GM21381 (cell line): ENCODE data around the gene CDH2.

Experiments used
- ATAC-seq: cut with Tn5 transposase; IDR thresholded peaks from one replicate; pipeline ENCODE4 v1.9.1; 2021; ENCODE audit warnings: mild to moderate bottlenecking, moderate library complexity; ENCODE audit not compliant: unreplicated experiment

The CDH2 gene

DNA sequence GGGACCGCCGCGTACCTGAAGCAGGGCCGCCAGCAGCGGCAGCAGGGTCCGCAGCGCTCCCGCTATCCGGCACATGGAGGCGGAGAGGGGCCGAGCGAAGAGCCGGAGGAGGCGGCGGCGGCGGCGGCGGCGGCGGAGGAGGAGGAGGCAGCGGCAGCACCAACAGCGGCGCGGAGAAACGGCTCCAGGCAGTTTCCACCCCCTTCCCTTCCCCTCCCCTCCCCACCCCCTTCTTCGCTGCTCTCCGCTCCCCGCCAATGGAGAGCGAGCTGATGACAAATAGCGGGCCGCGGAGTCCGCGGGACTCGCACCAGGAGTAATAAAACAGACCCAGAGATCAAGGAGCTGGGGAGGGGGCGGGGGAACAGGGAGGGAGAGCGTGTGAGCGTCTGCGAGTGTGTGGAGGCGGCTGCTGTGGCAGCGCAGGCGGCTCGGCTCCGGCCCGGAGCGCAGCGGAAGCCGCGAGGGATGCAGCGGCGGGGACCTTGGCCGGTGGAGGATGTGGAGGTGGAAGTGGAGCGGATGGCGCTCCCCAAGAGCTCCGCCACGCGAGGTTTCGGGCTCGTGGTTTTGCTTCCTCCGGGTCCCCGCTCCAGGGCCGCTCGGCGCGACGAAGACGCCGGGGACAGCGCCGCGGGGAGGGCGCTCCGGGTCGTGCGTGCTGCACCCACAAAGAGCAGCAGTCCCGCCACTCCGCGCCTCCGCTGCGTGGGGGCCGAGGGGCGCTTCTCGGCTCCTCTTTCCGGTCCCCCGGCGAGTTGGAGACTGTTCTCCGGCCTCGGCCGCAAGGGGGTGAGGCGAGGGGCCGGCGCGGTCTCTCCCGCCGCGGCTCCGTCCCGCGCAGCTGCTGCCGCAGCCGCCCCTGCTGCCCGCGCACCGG is at the start of gene CDH2:
Gene CDH2 (minus strand): TSS at position 183 of the 880 bp plus-strand sequence. CDS start 108 bp downstream, at position 75.
- no peak for ATAC-seq

DNA sequence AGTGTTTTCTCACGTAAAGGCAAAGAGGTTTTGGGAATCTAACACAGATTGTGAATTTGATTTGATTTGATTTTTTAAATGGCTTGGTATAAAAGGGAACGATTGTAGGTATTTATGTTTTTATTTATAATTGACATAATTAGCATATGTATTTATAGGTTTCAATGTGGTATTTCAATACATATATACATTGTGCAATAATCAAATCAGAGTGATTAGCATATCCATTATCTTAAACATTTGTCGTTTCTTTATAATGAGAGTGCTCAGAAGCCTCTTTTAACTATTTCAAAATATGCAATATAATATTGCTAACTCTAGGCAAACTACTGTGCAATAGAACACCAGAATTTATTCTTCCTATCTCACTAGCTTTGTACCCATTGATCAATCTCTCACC is 35.1 kb upstream of the CDH2 start:
- ATAC-seq = no peak

DNA sequence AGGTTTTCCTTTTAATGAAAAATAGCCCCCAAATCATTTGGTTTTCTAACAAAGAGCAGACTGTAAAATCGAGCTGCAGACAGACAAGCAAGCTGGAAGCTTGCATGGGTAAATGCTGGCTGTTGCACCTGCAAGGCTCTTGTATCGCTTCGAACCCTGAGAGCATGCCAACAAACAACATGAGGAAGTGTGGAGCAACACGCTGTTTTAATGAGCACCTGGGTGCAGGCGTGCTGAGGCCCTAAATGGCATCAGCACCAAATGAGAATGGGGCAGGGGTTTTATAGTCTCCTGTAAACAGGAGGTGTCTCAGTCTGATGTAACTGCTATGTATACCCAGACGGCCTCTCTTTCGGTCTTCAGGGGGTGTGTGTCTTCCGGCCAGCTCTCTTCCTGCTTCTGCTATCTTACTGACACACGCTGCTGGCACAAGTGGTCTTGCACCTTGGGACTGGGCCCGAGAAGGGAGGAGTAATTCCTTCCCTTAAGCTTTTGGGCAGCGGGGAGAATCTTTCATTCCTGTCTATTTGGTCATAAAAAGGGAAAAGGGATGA is 31.9 kb upstream of the CDH2 start:
- no peak for ATAC-seq

DNA sequence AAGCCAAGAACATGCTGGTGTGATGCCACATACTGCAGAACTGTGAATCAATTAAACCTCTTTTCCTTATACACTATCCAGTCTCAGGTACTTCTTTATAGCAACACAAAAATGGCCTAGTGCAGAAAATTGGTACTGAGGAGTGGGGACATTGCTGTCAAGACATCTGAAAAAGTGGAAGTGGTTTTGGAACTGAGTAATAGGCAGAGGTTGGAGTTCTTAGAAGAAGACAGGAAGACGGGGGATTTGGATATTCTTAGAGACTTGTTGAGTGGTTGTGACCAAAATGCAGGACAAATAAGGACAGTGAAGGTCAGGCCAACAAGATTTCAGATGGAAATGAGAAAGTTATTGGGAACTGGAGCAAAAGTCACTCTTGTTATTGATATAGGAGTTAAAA is 31.3 kb upstream of the CDH2 start:
- no peak for ATAC-seq

DNA sequence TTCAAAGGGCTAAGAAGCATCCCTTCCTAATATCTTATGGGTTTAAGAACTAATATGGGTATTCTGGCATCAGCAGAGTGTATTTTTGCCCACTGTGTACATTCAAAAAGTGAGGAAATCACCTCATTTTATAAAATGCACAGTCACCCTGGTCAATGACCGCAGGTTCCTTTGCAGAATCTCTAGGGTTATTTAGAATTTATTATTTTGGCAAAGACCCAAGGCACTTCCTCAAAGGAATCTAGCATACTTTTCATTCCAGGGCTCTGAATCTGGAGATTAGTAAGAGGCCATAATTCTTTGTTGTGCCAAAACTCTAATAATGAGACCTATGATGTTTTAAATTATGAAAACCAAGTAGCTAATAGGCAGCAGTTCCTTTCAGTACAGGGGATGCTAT is 27.2 kb upstream of the CDH2 start:
- no peak for ATAC-seq

DNA sequence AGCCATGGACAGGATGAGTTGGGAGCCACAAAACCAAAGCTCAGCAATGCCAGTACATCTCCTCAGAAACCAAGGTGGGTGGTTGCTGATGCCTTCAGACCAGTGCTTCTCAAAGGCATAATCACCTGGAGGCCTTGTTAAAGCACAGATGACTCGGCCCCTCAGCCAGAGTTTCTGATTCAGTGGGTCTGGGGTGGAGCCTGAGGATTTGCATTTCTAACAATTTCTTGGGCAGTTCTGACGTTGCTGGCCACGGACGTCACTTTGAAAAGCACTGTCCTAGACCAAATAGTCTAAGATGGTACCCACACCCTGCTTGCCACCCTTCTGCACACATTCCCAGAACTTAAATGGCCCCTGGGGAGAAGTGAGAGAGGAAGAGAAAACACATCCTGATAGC is 24.1 kb upstream of the CDH2 start:
- no peak for ATAC-seq

DNA sequence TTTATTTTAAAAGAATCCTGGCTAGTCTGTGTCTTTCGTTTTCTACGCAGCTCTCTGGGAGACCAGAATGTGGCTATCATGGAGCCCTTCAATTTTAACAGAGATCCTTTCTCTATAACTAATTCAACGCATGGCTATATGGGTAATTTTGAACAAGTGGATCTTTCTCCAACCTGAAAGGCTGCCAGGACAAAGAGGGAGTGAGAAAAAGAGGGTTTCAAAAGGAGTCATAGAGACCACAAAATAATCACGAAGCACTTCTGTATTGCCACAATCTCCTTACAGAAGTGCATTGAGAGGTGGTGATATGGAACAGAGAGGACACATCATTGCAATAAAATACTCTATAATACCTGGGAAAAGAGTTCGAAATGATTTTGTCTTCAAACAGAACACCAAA is 21.7 kb upstream of the CDH2 start:
- ATAC-seq = no peak

DNA sequence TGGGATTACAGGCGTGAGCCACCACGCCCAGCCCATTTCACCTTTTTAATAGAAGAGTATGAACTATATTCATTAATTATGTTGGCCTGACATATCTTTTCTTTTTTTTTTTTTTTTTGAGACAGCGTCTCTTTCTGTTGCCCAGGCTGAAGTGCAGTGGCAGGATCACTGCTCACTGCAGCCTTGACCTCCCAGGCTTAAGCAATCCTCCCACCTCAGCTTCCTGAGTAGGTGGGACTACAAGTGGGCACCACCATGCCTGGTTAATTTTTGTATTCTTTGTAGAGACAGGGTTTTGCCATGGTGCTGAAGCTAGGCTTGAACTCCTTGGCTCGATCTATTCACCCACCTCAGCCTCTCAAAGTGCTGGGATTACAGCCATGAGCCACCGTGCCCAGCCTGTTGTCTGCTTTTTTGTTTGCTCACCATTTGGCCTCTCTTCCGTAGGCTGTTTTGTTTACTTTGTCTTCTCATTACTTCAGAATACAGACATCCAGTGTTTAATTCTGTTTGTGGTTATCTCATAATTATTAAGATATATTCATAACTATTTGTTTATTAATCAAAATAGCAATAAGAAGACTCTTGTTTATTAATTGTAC is 16.3 kb upstream of the CDH2 start:
- no peak for ATAC-seq

DNA sequence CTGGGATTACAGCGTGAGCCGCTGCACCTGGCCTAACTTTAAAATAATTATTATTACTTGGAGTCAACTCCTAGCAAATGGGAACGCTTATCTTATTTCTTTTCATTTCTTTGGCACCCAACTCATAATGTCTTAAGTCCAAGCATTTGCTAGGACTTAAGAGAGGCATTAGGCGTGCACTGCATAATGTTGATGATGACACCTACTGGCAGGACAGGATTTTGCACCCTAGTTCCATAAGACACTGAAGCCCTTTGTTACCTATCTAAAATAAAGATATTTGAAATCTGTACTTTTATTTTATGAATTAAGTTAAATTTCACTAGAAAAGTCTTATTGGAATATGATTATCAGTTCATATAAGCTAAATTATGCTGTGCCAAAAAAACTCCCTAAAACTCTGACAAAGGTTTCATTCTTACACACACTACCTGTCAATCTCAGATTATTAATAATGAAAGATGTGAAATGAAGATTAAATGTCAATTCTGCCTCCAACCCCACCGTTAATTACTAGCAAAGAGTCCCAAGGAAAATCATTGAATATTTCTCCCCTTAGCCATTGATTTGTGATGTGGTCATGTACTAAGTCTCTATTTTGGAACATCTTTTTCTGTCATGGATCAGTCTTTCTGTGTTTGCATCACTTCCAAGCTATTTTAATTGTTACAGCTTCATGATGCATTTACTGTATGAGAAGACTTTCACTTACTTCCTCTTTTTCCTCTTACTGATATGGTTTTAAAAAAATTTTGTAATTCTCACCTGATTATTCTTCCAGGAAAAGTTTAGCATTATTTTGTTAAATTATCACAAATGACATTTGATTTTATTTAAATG is 12.7 kb upstream of the CDH2 start:
- ATAC-seq = no peak

DNA sequence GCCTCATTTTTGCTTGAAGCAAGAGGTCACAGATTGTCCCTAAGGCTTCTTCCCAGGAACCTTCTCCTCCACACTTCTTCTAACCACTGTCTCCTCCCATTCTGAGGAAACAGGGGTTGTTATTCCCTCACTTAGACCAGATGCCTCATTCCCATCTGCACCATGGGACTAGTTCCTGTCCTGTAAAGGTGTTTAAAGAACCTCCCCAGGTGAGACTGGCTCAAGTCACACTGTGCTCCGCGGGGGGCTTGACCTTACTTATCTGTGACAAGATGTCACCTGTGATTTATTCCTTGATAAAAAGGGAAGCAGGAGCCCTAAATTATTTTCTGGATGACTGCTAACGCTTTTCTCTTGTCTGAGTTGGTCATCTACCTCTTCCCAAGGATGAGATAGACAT is 8.2 kb upstream of the CDH2 start:
- no peak for ATAC-seq

DNA sequence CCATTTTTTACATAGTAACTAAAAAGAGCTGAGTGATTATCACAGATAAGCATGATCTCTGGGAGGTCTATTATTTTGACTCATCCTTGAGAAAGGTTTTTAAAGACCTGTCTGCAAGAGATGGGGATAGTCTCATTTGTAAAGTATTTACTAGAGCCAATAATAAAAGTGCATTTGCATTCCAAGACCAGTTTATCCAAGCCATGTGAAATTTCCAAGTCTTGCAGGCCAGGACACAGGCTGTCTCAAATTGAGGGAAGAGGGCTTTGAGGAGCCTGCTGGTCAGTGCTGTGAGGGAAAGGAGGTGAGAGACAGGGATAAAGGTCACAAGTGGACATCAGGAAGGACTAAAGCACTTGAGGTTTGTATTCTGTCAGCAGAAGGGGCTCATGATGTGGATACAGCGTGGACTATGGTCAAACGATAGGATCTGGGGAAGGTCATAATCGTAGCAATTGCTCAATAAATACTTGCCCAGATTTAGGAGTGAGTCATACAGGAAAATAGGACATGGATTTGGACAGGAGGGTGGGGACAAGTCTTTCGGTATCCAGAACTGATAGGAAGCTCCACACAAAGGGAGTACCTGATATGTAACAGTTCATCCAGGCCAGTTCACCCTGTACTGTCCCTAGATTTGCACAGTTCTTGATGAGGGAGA is 6.6 kb upstream of the CDH2 start:
- ATAC-seq = no peak

DNA sequence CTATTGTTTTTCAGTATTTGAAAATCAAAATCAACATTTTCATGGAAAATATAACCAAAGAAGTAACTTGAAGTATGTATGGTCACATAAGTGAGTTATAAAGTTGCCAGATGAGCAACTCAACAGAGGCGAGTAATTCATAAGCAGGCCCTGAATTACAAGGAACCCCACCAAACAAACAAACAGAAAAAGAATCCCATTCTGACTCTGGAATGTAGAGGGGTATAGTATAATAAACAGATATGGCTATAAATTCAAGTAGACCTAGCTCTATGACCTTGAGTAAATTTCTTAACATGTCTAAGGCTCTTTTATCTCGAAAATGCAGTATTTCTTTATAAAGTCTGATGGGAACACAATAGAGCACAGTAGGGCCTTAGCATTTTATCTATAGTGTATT is 4.7 kb upstream of the CDH2 start:
- ATAC-seq = no peak

DNA sequence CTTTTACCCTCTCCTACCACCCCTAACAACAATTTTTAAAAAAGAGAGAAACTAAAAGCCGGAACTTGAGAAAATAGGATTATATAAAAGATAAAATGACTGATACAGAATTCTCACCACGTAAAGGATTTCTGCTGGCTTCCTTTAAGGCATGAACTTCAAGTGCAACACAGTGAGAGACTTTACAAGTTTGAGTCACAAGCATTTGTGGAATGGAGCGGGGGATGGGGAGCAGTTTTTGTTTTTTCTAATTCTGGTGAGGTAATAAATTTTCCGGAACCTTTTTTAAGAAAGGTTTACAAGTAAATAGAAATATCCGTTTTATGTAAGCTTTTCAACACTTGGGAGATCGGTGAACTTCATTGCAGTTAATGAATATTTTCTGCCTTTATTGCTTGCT is 1.8 kb upstream of the CDH2 start:
- no peak for ATAC-seq

DNA sequence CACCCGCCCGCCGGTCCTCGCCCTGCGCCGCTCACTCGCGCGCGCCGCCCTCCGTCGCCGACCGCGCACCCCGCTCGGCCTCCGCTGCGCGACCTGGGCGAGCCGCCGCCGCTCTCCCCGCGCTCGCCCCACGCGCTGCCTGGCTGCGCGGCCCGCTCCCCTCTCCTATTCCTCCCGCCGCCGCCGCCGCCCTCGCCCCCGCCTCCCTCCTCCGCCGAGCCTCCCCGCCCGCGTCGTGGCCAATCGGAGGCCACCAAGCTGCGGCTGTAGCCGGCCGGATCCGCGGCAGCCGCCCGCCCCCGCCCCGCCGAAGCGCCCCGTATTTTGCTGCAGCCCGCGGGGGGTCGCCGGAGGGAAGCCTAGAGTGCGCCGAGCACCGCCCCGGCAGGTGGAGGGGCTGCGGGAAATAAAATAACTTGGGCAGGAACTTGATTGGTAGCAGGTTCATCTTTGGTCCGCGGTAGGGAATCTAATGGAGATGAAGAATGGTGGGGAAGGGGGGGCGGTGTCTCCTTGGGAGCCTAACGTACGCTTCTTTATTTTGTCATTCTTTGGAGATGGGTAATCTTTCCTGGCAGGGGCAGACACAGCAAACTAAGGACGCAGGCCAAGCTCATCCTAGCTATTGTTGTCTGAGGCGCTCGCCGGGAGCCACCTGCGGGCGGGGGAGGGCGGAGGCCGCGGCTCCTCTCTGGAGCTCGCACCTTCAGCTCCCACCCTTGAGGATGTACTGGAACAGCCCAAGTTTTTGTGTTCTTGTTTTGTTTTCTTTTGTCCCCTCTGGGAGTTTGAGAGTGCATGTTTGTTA is 1.1 kb upstream of the CDH2 start:
- ATAC-seq = no peak

DNA sequence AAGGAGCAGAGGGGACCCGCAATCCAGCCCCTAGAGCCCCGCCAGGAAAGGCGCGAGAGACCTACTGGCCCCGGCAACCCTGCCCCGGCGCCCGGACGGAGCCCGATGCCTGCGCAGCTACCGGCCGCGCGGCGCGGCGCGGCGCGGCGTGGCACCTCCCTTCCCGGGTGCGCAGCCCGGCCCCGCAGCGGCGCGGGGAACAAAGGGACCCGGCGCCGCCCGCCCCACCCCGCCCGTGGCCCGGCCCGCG is 307 bp downstream of the CDH2 start:
- ATAC-seq = no peak

DNA sequence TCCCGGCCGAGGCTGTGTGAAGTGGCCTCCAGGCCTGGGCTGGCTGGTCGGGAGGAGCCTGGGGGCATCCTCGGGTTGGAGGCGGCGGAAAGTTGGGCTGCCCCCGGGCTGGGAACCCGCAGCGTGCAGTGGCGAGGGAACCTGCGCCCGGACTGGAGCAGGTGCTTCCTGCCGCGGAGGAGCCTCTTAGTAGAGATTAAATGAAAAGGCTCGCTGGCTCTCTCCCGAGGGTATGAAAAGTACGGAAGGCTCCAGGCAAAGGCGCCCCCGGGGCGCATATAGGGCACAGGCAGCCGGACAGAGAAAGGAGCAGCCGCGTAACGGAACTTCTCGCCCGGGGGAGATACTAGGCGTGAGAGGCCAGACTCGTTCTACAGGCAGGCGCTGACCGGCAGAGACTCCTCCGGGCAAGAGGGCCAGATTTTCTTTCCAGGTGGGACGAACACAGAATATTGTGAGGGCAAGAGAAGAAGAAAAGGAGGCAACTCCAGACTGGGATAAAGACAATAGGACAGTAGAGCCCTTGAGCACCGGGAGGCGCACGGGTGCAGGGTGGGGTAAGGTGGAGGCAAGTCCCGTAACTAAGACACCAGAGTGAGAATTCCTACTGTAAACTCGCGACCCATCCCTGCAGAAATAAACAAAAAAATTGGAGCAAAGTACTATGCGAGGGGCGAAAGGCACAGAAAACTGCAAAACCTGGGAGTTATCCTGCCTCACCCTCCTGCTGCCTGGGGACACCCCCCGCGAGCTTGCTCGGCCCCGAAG is 816 bp downstream of the CDH2 start:
- ATAC-seq = no peak

DNA sequence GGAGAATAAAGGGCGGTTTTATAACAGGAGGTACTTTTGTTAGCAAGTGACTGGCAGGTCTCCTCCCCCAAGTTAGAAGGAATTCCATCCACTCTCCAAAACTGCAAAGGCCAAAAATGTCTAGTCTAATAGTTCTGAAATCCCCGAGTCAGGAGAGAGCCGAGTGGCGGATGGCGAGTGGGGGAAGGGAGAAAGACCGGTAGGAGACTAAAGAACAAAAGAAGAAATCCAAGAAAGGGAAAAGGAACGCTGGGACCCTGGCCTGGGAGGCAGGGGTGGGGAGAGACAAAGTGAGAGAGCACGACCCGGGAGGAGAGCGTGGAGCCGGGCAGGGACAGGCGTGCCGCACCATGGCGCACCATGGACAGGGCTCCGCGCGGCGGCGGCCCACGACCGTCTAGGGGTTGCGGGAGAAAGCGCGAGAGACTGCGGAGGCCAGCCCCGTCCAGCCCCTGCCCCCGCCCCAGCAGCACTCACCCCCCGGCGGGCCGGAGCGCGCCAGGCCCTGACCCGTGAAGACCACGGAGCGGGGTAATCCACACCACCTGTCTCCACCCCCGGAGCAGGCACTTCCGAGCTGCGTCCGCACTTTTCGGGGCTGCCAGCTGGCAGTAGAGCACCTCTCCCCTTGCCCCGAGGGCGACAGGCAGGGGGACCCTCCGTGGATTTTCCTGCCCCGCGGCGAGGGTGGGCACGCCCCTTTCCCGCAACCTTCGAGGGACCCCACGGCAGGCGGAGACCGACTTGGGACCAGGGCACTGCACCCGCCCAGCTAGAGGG is 1.6 kb downstream of the CDH2 start:
- no peak for ATAC-seq

DNA sequence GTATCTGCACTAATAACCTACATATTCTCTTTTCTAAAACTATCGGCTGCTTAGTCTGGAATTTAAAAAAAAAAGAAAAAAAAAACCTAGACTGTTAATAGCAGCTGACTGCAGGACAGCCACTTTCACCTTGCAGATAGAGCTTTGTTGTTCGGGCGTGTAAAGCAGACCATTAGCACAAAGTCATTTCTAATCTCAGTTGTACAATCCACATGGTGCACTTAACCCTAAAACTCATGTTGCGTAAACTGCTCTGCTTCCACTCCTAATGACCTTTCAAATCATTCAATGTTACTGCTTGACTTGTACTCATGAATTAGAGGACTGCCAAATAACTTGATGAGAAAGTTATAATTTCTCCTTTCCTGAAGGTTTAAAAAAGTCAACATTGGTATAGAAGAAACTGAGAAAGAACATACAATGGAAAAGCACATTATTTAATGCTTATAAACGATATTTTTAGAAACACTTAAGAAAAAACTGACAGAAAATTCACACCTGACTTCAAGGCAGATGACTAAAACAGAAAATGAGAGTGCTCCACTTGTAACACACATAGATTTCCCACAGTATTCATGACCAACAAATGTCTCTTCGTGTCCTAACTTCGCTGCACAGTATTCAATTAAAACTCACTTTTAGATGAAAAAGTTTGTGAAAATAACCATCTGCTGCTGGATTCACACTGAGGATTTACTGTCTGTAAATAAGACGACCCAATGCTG is 2.6 kb downstream of the CDH2 start:
- no peak for ATAC-seq
